Endothelial cell of umbilical vein (primary cell): ENCODE measurements around the gene BLOC1S1. TPM values are rescaled to one million over a fixed set of nuclear protein-coding genes. Genes with fewer than 3 reads are reported as not detected.

Experiments
- BruUV-seq: library from RNA; stranded (reverse); fragments of 400-500 nt; replicated peaks from 2 replicates; lab custom pipeline; 2021; lab: Mats Ljungman, UMichigan
- CTCF ChIA-PET: fragments of 300-600, 350-600 bp; sonication (Branson Sonifier 250); formaldehyde crosslinking; loops from one replicate; lab custom pipeline; 2021; ENCODE audit warnings: antibody characterized with exemption, inconsistent platforms; lab: Charles Lee
- POLR2A ChIA-PET: fragments of 300-600, 350-600 bp; sonication (Branson Sonifier 250); formaldehyde crosslinking; loops from one replicate; lab custom pipeline; 2021; ENCODE audit warnings: antibody characterized with exemption, inconsistent platforms; lab: Charles Lee
- DNase-seq: peaks from one replicate; pipeline ENCODE4 v3.0.0-alpha.2; 2011; ENCODE audit warnings: low read depth, low spot score
- FAIRE-seq: peaks from 2 replicates; lab custom pipeline; 2011; peaks lifted over from hg19 to GRCh38; lab: Jason Lieb, UNC
- H2AFZ ChIP-seq: 2 replicates; pipeline ENCODE4 v1.6.0; 2012; ENCODE audit warnings: low read depth, low read length, control low read depth, inconsistent platforms
- H3K27ac ChIP-seq: 2 replicates; pipeline ENCODE4 v1.5.1; 2011; ENCODE audit warnings: low read depth, mild to moderate bottlenecking, control low read depth, low read length, moderate library complexity; ENCODE audit not compliant: insufficient read depth
- H3K27me3 ChIP-seq, 2 experiments: 2 replicates each; pipeline versions ENCODE4 v1.6.0 to v1.6.1; 2011; ENCODE audit warnings: low read length in 2 of 2, mixed read lengths in 1 of 2; ENCODE audit not compliant: control insufficient read depth in 2 of 2, insufficient read depth in 2 of 2
- H3K36me3 ChIP-seq, 2 experiments: 2 replicates in 1 of 2; 3 replicates in 1 of 2; pipeline ENCODE4 v1.5.1; 2011; ENCODE audit warnings: low read length in 2 of 2, mild to moderate bottlenecking in 1 of 2, moderate library complexity in 1 of 2; ENCODE audit not compliant: control insufficient read depth in 2 of 2, insufficient read depth in 2 of 2; ENCODE audit errors: extremely low read depth in 1 of 2
- H3K4me1 ChIP-seq: 3 replicates; pipeline ENCODE4 v1.5.1; 2011; ENCODE audit warnings: mild to moderate bottlenecking, low read length; ENCODE audit not compliant: control insufficient read depth, insufficient read depth; ENCODE audit errors: extremely low read depth
- H3K4me2 ChIP-seq: 2 replicates; pipeline ENCODE4 v1.6.1; 2011; ENCODE audit warnings: low read length, control low read depth, mixed read lengths; ENCODE audit not compliant: insufficient read depth
- H3K4me3 ChIP-seq, 3 experiments: fragments of 200-600 bp in 1 of 3; sonication (generic), shearing (Covaris generic) in 1 of 3; replicated peaks in 1 of 3; 2 replicates each; pipeline ENCODE4 v1.5.1; 2011 to 2016; ENCODE audit warnings: control low read depth in 3 of 3, low read length in 3 of 3, mild to moderate bottlenecking in 2 of 3, inconsistent platforms in 1 of 3, low read depth in 1 of 3, moderate library complexity in 1 of 3; ENCODE audit not compliant: insufficient read depth in 1 of 3
- H3K79me2 ChIP-seq: 2 replicates; pipeline ENCODE4 v1.6.0; 2012; ENCODE audit warnings: low read length, inconsistent platforms; ENCODE audit not compliant: control insufficient read depth, insufficient read depth
- H3K9ac ChIP-seq: replicated peaks from 2 replicates; pipeline ENCODE3; 2011; ENCODE audit warnings: low read length, control low read depth; ENCODE audit not compliant: insufficient read depth; ENCODE audit errors: extremely low read depth
- H3K9me1 ChIP-seq: replicated peaks from 3 replicates; pipeline ENCODE4 v1.6.0; 2011; ENCODE audit warnings: mild to moderate bottlenecking, low read length; ENCODE audit not compliant: control insufficient read depth, insufficient read depth; ENCODE audit errors: extremely low read depth
- H3K9me3 ChIP-seq: replicated peaks from 2 replicates; pipeline ENCODE4 v1.5.1; 2012; ENCODE audit warnings: low read length, inconsistent platforms; ENCODE audit not compliant: control insufficient read depth, insufficient read depth
- H4K20me1 ChIP-seq: replicated peaks from 2 replicates; pipeline ENCODE3; 2011; ENCODE audit warnings: mild to moderate bottlenecking, low read length; ENCODE audit not compliant: control insufficient read depth, insufficient read depth; ENCODE audit errors: extremely low read depth
- EZH2 ChIP-seq: IDR thresholded peaks from 2 replicates; pipeline ENCODE4 v1.6.1; 2012; ENCODE audit warnings: borderline replicate concordance, low read depth, mild to moderate bottlenecking, moderate library complexity, low read length, inconsistent platforms; ENCODE audit not compliant: severe bottlenecking
- FOS ChIP-seq: IDR thresholded peaks from 2 replicates; pipeline ENCODE4 v1.6.1; 2011; ENCODE audit warnings: mild to moderate bottlenecking, low read length, moderate library complexity, borderline replicate concordance; ENCODE audit not compliant: insufficient read depth
- GATA2 ChIP-seq: IDR thresholded peaks from 2 replicates; pipeline ENCODE4 v1.7.0; 2011; ENCODE audit warnings: low read depth, mild to moderate bottlenecking, moderate library complexity, mixed read lengths, low read length; ENCODE audit not compliant: insufficient read length, insufficient read depth
- JUN ChIP-seq: IDR thresholded peaks from 2 replicates; pipeline ENCODE4 v1.6.1; 2011; ENCODE audit warnings: borderline replicate concordance, low read depth; ENCODE audit not compliant: insufficient read length, insufficient read depth
- MYC ChIP-seq: IDR thresholded peaks from one replicate; pipeline ENCODE4 v1.6.1; 2011; ENCODE audit warnings: mild to moderate bottlenecking, low read depth, low read length
- POLR2A ChIP-seq: IDR thresholded peaks from 2 replicates; pipeline ENCODE4 v1.6.1; 2012; ENCODE audit warnings: low read depth, mild to moderate bottlenecking, control low read depth, low read length
- POLR2AphosphoS5 ChIP-seq: IDR thresholded peaks from 2 replicates; pipeline ENCODE4 v1.6.1; 2012; ENCODE audit warnings: low read depth, mild to moderate bottlenecking, control low read depth, low read length, moderate library complexity; ENCODE audit not compliant: insufficient read depth
- dilution Hi-C: fragments of 300-500 bp; cut with MboI; formaldehyde crosslinking; loops from one replicate; pipeline ENCODE4 v1.15.0; 2019; ENCODE audit warnings: low sequenced_read_pairs; ENCODE audit not compliant: extremely low pct_ligation_motif_present
- intact Hi-C: fragments of 100-400 bp; cut with micrococcal nuclease; formaldehyde crosslinking; loops from one replicate; pipeline ENCODE4 v1.10.0; 2022
- polyA plus RNA-seq, 4 experiments: library from polyadenylated mRNA; depleted of rRNA in 3 of 4; stranded (reverse) in 3 of 4; unstranded in 1 of 4; fragments of >200 nt; gene quantifications; 2 replicates each; pipeline versions ENCODE4 v1.2.1 to v1.2.3, GENCODE V29; 2011 to 2012; ENCODE audit warnings: missing spikeins in 1 of 4
- total RNA-seq: library from RNA; stranded (reverse); gene quantifications from 2 replicates; pipeline ENCODE4 v1.2.3, GENCODE V29; 2021
- TF ChIP-seq, protein P1 (sequence below), 2 donors: IDR thresholded peaks; 1 replicate in 1 of 2; 2 replicates in 1 of 2; pipeline ENCODE4 v1.5.1; 2011; ENCODE audit warnings: low read length in 2 of 2, mild to moderate bottlenecking in 2 of 2, moderate library complexity in 2 of 2, control low read depth in 1 of 2, inconsistent platforms in 1 of 2, low read depth in 1 of 2; ENCODE audit not compliant: insufficient read depth in 1 of 2; ENCODE audit errors: extremely low read depth in 1 of 2
- TF ChIP-seq, protein P2 (sequence below): IDR thresholded peaks from 2 replicates; pipeline ENCODE4 v1.6.1; 2011; ENCODE audit not compliant: insufficient read depth, insufficient read length

The BLOC1S1 gene
- total and polyA plus RNA-seq, 2 donors (not counting 3 experiments of a cell fraction or from before 2014, with no cell fraction given) = 84.1 to 192 TPM

DNA sequence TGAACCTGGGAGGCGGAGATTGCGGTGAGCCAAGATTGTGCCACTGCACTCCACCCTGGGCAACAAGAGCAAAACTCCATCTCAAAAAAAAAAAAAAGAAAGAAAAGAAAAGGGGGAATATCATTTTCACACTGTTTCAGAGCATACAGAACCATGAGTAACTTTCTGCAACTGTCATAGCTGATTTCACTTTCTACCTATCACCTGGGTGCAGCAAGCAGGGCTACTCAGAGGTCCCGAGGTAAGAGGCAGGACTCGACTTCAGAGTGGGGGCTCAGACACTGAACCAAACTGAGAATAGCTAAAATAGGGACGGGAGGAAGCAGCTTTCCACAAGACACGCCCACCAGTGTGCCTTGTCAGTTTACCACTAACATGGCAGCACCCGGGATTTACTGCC lies 49.3 kb upstream of the BLOC1S1 start:
- CTCF ChIA-PET = no interaction called here
- no peaks in the 10 kb centered on the region for H3K9me1 ChIP-seq
- H3K9me3 ChIP-seq = no peaks in the 10 kb centered on the region
- DNase-seq (no peak), FAIRE-seq (no peak)
- H3K9ac ChIP-seq = no peak overlapping the region
- H3K79me2 ChIP-seq = no peaks in the 10 kb centered on the region
- H3K4me3 ChIP-seq = no peak overlapping the region
- no peaks in the 10 kb centered on the region for H4K20me1 ChIP-seq
- TF ChIP-seq MYC = no peak
- no peak for TF ChIP-seq FOS
- TF ChIP-seq, protein P1, sequence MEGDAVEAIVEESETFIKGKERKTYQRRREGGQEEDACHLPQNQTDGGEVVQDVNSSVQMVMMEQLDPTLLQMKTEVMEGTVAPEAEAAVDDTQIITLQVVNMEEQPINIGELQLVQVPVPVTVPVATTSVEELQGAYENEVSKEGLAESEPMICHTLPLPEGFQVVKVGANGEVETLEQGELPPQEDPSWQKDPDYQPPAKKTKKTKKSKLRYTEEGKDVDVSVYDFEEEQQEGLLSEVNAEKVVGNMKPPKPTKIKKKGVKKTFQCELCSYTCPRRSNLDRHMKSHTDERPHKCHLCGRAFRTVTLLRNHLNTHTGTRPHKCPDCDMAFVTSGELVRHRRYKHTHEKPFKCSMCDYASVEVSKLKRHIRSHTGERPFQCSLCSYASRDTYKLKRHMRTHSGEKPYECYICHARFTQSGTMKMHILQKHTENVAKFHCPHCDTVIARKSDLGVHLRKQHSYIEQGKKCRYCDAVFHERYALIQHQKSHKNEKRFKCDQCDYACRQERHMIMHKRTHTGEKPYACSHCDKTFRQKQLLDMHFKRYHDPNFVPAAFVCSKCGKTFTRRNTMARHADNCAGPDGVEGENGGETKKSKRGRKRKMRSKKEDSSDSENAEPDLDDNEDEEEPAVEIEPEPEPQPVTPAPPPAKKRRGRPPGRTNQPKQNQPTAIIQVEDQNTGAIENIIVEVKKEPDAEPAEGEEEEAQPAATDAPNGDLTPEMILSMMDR (IDR thresholded peaks at IDR 0.05; ENCODE audit: extremely low read depth in 1 of 2, insufficient read depth in 1 of 2, low read depth in 1 of 2, low read length in 2 of 2) = no peak
- no peak for TF ChIP-seq EZH2
- TF ChIP-seq POLR2AphosphoS5 = no peak
- TF ChIP-seq JUN = no peak
- no peak for TF ChIP-seq POLR2A
- TF ChIP-seq, protein P2, sequence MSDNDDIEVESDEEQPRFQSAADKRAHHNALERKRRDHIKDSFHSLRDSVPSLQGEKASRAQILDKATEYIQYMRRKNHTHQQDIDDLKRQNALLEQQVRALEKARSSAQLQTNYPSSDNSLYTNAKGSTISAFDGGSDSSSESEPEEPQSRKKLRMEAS = no peak
- TF ChIP-seq GATA2 = no peak
- POLR2A ChIA-PET = no interaction called here
- no peaks in the 10 kb centered on the region for H3K36me3 ChIP-seq
- BruUV-seq = no TSS peak
- intact Hi-C loops = no loop called here
- no peak overlapping the region for H3K27ac ChIP-seq
- dilution Hi-C loops = no loop called here
- no peaks in the 10 kb centered on the region for H3K4me1 ChIP-seq
- no peak overlapping the region for H3K4me2 ChIP-seq
- peaks cover 4 to 10% of the 10 kb centered on the region in 2 experiments for H3K27me3 ChIP-seq
- H2AFZ ChIP-seq = no peak overlapping the region
